Stimulated activated CD4-positive, alpha-beta T cell treated with anti-CD3 and anti-CD28 coated beads, Interleukin-4, amount 100 ng/mL, for 1 hour (primary cell): ENCODE measurements around the gene TMA7B.
"Not testable (repeated sequence)": the region's sequence is repeated elsewhere in the genome, so short reads cannot be mapped to it uniquely, and the experiment has no call there.

Source experiments
- DNase-seq: peaks from one replicate; pipeline ENCODE4 v3.0.0-alpha.2; 2020

Gene TMA7B

DNA sequence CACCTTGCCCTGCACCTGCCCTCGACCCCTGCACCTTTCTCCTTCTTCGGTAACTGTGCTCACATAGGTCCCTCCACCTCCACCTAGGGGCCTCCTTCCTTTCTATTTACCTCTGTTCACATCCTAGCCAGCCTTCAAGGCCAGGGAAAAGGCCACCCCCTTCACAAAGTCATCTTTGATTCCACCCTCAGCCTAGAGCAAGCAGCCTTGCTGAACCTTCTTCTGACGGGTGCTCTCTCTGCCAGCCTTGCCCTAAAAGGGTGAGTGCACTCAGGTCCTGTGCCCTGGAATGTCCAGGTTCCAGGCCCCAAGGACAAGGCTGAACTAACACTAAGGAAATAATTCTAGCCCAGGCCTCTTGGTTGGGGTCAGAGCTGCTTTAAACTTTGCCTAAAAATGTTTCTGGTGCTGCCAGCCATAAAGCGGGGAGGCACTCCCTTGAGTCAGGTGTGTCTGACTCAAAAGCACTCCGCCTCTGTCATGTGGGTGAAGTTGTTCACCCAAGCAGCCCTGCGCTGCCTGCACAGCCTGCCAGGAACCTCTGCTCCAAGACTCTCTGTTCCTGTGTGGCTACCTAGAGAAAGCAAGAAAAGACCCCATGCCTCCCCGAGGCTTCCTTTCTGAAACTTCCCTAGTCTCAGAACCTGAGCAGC, 25.3 kb downstream of the TMA7B start:
- DNase-seq = peak; percentile 18

DNA sequence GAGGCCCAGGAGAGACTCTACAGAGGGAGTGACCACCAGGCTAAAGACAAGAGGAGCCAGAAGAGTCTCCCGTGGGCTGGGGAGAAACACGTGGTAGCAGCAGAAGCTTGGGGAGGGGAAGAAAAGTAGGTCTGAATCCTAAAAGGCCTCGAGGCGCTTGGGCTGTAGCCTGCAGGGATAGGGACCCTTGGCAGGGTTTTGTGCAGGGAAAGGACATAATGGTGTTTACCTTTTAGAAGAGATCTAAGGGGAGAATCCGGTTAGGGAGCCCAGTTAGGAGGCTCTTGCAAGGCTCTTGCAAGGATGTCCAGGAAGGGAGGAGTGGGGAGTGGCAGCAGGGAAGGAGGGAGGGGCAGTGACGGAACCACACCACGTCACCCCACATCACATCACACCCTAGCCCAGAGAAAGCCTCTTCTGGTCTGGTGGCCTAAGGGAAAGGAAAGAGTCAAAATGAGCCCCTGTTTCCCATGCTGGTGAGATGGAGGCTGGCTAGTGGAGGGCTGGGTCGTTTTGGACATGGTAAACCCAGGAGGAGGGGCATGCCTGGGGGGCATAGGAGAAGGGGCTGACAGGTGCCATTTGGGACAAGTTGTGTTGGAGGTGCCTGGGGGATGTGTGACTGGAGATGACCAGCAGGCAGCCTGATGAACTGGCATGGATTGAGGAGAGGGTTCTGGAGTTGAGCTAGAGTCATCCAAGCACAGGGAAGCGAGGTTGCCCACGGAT, 28.4 kb downstream of the TMA7B start:
- no peak for DNase-seq

DNA sequence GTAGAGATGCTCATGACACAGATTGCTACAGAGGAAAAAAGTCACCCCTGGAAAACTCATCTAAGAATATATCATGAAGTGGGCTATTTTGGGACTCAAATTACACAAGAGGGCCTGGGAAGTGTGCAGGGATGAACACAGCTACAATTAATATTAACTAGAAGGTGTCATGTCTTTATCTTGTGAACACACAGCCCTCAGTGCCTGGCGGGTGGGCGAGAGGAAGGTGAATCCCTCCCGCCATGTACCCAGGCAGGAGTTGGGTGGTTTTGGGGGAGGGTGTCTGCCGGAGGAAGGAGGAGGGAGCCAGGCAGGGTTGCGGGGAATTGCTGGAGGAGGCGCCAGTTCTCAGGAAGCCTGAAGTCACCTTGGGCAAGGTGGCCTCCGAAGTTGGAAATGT, 29.4 kb downstream of the TMA7B start:
- no peak for DNase-seq

DNA sequence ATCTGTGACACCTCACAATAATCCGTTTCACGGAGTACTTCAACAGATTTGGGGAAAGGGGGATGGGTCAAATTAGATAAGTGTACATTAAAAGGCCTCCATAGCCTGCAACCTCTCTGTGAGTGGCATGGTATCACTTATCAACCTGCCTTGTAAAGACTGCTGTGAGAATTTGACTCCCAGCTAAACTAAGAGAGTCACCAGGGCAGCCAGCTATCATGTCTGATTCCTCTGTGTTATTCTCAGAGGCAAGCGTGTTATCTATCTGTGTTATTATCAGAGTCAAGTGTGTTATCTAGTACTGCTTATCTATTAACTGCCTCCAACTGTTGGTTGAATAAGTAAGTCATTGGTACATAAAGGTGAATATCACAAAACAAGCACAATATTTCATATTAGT, 30.5 kb downstream of the TMA7B start:
- DNase-seq = no peak

DNA sequence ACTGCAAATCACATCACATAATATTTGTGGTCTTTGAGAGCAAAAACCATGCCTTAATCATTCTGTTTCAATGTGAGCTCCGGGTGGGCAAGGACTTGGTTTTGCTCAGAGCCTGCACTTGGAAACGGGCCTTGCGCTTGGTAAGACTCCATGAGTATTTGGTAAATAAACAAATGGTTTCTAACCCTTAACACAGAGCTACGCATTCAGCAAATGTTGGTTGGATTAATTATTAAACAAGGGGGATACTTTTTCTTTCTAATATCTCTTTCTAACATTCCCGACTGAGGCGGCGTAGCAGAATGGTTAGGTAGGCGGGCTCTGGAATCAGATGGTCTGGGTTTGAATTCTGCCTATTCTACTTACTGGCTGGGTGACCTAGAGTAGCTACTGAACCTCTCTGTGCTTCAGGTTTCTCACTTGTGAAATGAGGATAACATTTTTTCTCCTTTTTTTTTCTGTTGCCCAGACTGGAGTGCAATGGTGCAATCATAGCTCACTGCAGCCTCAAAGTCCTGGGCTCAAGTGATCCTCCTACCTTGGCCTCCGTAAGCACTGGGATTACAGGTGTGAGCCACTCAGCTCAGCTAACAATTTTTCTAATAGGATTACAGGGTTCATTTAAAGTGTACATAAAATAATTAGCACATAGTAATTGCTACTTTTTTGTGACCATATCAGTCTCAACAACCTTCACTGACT, 31.1 kb downstream of the TMA7B start:
- no peak for DNase-seq

DNA sequence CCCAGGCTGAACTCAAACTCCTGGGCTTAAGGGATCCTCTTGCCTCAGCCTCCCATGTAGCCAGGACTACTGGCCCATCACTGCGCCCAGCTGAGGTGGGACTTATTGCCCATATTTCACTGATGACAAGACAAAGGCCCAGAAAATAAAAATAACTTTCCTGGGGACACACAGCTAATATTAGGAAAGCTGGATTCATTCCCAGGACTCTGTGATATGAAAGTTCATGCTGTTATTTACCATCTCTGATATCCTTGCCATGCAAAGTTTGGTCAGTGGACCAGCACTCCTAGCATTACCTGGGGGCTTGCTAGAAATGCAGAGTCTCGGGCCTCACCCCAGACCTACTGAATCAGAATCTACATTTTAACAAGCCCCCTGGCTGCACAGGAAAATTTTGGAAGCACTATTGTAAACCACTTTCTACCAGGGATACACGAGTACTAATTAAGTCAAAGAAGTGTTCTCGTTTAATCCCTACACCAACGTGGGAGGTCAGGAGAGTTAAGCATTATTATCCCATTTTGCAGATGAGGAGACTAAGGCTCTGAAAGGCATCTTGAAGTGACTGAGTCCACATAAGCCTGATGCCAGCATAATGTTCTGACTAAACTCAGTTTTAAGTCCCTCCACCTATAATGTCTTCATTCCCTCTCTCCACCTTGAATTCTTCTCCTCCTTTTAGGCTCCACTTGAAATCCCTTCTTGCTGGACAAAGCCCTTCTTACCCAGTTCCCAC, 32.1 kb downstream of the TMA7B start:
- no peak for DNase-seq

DNA sequence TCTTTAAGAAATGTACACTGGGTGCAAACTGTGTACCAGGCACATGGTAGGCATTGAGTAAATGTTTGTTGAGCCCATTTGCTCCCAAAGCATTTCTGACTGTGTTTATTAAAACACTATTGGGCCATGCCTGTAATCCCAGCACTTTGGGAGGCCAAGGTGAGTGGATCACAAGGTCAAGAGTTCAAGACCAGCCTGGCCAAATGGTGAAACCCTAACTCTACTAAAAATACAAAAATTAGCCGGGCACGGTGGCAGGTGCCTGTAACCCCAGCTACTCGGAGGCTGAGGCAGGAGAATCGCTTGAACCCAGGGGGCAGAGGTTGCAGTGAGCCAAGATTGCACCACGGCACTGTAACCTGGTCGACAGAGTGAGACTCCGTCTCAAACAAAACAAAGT, 32.7 kb downstream of the TMA7B start:
- not testable (repeated sequence) for DNase-seq

DNA sequence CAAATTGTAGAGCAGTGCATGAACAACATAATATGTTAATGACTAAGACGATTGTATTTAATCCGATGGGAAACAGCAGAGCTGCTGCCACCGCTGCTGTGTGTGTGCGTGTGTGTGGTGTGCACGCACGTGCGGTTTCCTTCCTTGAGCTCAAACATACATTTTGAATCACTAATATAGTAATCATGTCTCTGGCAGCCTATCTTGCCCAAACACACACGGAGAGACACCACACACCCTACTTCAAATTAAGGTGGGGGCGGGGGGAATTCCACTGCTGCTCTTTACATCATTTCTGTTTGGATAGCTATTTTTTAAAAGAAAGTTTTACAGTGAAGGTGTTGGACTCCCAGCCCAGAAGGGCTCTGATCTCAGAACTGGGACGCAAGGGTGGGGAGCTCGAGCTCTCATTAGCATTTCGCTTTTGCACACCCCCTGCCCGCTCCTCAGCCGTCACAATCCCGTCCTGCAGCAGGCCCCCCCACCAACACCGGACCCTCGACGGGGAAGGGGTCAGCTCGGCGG, 33.9 kb downstream of the TMA7B start:
- peak; percentile 64 for DNase-seq

DNA sequence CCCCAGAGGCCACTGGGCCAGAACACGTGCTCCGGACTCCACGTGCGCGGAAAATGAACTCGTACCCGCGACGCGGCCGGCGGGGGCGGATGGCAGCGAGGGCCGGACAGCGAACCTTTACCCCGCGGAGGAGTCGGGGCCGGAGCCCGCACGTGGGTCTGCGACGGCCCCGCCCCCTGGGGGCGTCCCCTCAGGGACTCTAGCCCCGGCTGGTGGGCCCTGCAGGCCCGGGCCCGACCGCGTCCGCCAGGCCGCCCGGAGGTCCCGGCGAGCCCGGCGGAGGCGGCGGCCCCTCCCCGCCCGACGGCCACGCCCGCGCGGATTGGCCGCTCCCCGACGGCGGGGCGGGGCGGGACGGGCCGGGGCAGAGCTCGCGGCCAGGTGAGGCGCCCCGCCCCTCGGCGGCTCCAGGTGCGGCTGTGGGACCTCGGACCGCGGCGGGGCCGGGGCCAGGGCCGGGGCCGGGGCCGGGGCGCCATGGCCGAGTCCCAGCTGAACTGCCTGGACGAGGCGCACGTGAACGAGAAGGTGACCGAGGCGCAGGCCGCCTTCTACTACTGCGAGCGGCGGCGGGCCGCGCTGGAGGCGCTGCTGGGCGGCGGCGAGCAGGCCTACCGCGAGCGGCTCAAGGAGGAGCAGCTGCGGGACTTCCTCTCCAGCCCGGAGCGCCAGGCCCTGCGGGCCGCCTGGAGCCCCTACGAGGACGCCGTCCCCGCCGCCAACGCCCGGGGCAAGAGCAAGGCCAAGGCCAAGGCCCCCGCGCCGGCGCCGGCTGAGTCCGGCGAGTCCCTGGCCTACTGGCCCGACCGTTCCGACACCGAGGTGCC, 34.6 kb downstream of the TMA7B start, which contains the start of gene FAM83F:
FAM83F (plus strand) TSS at position 389 of the 827 bp plus-strand sequence; CDS start at position 478, 89 bp downstream.
- peak; percentile 64 for DNase-seq

DNA sequence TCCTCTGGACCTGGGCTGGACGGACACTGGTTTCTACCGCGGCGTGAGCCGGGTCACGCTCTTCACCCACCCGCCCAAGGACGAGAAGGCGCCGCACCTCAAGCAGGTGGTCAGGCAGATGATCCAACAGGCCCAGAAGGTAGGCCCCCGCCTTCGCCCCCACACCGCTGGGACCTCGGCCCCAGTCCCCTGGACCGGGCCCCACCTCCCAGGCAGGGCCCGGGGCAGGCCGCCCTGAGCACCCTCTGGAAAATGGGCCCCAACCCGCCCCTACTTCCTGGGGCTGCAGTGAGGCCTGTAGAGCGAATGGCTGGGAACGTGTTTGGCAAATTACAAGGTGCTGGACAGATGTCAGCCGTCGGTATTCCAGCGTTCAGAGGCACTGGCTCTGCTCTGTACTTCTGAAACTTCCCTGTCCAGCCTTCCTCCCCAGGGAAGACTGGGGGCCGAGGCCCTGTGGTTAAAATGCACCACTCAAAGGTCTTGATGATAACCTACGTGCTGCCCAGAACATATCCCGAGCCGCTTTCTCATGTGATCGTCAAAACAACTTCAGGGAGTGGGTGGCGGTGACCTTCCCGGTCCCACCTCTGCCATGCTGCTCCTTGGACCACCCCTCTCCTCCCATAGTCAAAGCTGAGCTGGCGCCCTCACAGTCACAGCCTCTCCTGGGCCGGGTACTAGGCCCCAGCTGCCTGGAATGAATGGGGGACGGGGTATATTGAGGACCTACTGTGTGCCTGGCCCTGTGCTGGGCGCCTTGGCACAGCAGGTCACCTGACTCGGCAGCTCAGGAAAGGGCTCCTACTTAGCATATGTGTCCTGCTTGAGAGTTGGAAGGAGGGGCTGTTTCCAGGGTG, 35.4 kb downstream of the TMA7B start:
- no peak for DNase-seq

DNA sequence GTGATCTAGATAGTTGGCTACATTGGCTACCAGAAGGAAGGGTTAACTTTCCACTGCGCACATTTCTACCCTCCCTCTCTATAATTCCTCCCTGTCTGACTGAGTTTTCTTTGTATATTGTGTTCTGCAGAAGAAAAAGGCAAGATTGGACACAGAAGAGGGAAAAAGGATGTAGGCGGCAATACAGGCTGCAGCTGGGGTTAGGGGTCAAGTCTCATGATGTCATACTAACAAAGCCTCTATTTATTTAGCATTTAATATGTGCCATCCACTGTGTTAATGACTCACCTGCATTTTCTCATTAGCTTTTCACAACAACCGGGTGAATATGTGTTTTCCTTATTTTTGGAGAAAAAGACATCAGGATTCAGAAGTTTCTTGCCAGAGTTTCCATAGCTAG, 36.5 kb downstream of the TMA7B start:
- no peak for DNase-seq

DNA sequence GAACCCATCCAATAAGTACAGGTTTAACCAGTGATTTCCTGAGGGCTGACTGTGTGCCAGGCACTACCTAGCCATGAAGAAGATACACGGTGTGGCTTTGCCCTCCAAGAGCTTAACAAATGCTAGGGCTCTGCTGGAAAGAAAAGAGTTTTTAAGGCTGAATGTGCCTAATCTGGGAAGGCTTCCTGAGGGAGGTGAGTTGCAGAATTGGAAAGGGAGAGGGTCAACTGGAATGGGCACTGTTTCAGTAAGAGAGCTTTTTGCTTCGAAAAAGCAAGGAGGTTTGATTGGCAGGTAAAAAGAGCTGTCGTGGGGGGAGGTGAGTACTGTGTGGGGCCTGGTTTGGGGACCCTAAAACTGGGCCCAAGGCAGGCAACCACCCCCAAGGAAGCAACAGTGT, 37.2 kb downstream of the TMA7B start:
- no peak for DNase-seq

DNA sequence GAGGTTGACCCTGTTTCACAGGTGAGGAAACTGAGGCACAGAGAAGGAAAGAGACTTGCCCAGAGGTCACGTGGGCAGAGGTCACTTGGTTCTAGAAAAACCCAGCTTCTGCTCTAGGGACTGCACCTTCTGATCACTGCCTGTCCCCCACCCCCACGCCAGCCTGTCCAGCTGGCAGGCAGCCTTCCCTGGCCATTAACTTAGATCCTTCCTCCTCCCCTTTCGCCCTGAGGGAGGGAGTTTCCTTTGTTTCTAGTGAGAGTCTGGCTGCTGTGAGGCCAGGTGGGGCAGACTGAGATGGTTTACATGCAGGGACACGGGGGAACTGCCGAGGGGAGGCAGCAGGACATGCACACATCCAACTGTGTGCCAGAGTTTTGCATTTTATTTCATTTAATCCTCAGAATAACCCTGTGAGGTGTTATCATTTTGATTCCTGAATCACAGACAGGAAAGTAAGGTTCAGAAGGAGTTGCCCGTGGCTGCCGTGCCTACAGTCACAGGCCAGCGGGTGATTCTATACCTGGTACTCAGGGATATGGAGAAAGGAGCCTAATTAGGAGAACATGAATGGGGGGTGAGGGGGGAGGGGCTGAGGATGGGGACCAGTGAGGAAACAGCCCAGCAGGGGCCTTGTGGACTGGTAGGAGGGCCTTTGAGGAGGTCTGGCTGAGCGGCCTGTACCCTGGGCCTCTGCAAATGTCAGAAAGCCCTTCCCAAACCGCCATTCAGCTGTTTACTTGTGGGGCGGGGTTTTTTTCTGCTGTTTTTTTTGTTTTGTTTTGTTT, 37.9 kb downstream of the TMA7B start:
- DNase-seq = no peak

DNA sequence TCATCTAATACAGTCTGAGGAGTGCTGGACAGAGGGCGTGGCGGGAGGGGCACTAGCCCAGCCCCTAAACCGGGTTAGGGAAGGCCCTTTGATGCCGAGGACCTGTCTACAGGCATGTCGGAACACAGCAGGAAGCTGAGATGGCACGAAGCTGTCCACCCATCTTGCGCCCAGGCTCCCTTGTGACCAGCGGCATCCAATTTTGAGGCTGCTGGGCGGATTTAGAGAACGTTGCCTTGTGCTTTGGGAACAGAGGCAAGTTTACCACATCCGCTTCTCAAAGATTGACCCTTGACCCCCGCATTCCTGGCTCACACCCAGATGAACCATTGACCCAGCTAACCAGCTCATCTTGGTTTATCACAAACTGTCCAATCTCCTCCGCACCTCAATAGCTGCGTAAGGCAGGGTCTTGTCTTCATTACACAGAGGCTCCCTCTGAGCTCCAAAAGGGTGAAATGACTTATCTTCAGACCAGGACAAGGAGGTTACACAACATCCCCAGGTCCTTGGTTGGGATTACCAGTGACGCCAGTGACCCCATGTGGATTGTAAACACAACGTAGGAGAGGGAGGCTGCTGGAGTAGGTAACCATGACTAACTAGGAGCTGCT, 39.1 kb downstream of the TMA7B start:
- DNase-seq = no peak

DNA sequence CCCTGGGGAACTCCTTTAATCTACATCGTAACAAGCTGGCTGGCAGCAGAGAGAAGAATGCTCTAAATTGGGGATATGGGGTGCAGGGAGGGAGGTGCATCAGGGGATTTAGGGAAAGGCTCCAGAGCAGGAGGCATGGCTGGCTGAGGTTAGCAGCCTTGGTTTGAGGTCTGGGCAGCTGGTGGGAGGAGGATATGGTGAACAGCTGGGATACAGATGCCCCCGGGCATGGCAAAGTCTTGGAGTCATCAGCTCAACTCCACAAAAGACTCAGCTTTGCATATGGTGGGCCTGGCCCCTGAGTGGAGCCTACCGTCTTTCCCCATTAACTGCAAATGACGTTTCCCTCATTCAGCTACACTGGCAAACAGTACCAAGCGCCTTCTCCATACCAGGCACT, 40.0 kb downstream of the TMA7B start:
- no peak for DNase-seq

DNA sequence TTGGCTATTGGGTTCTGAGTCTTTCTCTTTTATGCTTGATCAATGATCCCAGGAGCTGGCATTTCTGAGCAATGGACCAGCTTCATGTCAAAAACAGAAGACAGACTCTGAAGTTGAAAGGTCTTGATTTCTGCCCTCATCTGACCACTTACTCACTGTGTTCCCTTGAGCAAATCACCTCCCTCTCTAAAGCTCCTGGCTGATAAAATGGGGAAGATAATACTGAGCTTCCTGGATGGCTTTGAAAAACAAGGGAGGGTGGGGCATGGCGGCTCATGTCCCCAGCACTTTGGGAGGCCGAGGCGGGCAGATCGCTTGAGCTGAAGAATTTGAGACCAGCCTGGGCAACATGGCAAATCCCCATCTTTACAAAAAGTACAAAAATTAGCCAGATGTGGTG, 40.9 kb downstream of the TMA7B start:
- no peak for DNase-seq

DNA sequence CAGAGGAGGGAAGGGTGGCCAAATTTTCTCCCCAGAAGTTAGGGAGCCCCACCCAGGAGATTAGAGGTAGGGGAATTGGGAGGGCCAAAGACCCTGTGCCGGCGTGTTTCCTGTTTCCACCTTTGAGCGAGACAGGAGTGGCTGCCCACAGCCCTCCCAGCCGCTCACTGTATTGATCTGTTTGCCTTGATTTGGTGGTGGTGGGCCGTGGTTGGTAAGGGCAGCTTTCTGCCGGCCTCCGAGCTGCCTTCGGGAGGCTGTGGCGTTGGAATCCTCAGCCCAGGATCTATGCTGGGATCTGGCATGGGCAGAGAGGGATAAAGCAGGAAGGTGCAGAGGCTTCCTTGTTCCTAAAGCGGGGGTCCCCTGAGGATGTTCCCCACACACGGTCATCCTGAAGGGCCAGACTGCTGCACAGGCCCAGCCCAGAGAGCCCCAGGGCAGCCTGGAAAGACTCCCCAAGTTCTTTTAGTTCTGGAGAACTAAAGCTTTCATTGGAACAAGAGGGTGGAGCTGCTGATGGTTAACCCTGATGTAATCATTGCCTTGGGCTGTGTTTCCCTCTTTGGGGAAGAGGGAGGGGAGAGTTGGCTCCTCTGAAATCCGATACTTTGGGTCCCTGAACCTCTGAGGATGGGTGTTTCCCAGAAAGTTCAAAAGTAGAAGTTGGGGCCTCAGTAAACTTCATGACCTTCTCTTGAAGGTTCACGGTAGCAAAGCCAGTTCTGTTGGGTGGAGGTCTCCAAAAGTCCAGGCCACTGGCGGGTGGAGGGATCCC, 41.8 kb downstream of the TMA7B start:
- no peak for DNase-seq

DNA sequence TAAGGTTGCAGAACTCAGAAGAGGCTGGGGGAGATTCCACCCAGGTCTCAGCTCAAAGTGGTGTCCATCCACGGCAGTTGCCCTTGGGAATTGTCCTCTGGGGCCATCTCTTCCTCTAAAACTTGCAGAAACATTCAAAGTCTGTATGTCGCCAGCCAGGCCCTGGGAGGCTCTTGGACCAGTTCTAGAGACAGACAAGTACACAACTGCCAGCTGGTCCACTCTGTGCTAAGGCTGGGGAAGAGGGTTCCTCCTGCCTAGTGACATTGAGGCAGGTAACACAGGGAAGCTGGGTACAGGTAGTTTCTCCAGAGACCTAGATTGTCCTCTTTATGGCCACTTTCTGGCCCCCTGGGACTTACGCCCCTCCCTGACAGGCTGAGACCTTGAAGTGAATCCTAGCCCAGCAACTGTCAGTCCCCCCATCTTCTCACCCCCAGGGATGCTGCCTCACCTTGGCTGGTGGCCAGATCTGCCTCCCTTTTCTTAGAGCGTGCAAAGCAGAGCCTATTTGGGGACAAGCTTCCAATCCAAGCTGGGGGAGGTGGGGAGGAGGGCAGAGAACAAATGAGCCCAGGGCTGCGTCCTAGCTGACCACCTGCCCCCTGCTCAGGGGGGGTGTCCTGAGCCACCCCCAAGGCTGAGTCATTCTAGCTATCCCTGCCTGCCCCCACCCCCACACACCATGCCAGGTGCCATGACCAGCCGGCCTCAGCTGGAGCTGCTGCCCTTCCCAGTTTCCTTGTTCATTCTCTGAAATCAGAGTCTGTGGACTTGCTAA, 42.9 kb downstream of the TMA7B start:
- no peak for DNase-seq
